ENCODE results near the gene NF2.
"Not testable (repeated sequence)": the region's sequence is repeated elsewhere in the genome, so short reads cannot be mapped to it uniquely, and the experiment has no call there.

The NF2 gene

DNA sequence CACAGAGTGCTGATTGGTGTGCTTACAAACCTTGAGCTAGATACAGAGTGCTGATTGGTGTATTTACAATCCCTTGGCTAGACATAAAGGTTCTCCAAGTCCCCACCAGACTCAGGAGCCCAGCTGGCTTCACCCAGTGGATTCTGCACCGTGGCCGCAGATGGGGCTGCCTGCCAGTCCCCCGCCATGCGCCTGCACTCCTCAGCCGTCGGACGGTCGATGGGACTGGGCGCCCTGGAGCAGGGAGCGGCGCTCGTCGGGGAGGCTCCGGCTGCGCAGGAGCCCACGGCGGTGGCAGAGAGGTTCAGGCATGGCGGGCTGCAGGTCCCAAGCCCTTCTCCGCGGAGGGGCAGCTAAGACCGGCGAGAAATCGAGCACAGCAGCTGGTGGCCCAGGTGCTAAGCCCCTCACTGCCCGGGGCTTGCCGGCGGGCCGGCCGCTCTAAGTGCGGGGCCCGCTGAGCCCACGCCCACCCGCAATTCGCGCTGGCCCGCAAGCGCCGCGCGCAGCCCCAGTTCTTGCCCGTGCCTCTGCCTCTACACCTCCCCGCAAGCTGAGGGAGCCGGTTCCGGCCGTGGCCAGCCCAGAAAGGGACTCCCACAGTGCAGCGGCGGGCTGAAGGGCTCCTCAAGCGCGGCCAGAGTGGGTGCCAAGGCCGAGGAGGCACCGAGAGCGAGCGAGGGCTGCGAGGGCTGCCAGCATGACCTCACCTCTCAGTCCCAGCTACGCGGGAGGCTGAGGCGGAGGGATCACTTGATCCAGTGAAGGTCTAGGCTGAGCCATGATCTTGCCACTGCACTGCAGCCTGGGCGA, 5.4 kb upstream of the NF2 start:
- not testable (repeated sequence) for DNase-seq

DNA sequence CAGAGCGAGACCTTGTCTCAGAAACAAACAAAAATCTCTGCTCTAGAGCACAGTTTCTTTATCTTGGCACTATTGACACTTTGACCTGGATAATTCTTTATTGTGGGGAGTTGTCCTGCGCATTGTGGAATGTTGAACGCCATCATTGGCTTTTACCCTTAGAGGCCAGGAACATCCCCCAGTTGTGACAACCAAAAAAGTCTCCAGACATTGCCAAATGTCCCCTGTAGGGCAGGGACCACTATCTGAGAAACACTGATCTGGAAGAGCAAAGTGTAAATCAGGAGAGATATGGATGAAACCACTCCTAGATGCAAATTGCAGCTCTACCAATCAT, 4.8 kb upstream of the NF2 start:
- no peak for DNase-seq

DNA sequence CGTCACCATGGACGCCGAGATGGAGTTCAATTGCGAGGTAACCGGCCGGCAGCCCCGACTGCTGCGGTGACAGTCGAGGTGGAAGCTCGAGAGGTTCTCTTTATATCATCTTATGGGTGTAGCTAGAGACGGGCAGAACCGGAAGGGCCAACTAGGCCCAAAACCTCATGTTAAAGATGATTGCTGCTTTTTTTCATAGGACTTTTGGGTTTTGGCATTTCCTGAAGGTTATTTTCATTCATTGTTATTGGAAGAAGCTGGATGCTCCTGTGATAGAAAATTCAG, 585 bp downstream of the NF2 start:
- DNase-seq = no peak

DNA sequence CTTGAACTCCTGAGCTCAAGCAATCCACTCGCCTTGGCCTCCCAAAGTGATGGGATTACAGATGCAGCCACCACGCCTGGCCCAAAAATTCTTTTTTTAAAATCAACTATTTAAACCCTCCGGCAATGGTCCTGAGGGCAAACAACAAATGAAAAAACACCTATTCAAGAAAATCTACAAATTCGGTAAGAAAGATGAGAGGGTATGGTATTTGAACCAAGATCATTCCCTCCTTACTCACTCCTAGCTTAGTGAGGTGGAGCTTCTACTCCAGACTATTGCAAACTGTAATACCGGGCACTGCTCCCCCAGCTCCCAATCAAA, 2.1 kb downstream of the NF2 start:
- DNase-seq = no peak

DNA sequence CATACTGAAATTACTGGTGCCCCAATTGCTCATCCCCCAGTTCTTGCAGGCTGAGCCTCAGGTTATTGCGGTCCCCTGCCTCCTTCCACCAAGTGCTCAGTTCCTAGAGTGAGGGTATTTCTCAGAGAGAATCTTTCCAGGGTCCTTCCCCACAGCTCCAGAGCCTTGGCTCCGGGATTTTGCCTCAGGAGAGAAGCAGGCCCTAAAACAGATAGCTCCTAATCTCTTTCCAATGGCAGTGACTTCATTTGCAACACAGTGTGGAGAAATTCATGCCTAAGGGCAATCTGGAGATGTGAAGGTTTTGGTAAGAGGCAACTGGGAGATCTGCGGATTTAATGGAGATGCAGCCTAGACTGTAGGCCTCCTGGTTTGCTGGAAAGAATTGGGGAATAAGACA, 2.9 kb downstream of the NF2 start:
- DNase-seq = no peak

DNA sequence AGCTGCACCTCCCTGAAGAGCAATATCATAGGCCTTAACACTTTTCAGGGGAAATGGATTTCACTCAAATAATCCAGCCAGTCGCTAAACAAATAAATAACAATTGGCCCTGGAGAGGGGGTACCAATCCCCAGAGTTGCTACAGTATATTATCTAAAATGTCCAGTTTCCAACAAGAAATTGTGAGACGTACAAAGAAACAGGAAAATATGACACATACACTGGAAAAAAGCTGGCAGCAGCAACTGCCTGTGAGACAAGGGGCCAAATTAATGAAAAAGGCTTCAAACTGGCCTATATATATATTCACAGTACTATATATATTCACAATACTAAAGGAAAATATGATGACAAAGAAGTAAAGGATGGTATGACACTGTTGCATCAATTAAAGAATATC, 4.0 kb downstream of the NF2 start:
- no peak for DNase-seq

DNA sequence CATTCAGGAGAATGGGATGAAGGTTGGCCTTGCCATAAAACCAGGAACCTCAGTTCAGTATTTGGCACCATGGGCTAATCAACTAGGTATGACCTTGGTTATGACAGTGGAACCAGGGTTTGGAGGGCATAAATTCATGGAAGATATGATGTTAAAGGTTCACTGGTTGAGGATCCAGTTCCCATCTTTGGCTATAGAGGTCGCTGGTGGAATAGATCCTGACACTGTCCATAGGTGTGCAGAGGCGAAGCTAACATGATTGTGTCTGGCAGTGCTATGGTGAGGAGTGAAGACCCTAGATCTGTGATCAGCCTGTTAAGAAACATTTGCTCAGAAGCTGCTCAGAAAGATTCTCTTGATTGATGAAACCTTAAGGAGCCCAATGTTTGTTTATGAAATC, 5.7 kb downstream of the NF2 start:
- DNase-seq = no peak

DNA sequence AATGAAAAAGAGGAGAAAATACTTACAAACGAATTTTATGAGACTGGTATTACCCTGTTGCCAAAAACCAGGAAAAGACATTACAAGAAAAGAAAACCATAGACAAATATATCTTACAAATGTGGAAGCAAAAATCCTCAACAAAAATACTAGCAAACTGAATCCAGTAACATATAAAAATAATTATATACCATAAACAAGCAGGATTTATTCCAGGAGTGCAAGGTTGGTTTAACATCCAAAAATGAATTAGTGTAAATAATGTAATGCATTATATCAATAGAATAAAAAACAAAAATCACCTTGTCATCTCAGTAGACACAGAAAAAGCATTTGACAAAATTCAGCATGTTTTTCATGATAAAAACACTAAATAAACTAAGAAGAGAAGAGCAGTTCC, 7.3 kb downstream of the NF2 start:
- no peak for DNase-seq

DNA sequence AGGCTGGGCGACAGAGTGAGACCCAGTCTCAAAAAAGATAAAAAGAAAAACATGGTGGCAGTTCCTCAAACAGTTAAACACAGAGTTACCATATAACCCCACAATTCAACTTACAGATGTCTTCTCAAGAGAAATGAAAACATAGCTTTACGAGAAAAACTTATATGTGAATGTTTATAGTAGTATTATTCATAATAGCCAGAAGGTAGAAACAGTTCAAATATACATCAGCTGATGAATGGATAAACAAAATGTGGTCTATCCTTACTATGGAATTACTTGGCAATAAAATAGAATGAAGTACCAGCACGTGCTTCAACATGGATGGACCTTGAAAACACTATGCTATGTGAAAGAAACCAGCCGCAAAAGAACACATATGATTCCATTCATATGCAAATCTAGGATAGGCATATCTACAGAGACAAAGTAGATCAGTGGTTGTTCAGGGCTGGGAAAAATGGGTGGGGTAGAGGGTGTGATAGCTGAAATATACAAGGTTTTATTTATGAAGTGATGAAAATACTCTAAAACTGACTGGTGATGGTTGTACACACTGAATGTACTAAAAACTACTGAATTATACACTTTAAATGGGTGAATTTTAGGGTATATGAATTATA, 12.4 kb downstream of the NF2 start:
- DNase-seq = no peak

DNA sequence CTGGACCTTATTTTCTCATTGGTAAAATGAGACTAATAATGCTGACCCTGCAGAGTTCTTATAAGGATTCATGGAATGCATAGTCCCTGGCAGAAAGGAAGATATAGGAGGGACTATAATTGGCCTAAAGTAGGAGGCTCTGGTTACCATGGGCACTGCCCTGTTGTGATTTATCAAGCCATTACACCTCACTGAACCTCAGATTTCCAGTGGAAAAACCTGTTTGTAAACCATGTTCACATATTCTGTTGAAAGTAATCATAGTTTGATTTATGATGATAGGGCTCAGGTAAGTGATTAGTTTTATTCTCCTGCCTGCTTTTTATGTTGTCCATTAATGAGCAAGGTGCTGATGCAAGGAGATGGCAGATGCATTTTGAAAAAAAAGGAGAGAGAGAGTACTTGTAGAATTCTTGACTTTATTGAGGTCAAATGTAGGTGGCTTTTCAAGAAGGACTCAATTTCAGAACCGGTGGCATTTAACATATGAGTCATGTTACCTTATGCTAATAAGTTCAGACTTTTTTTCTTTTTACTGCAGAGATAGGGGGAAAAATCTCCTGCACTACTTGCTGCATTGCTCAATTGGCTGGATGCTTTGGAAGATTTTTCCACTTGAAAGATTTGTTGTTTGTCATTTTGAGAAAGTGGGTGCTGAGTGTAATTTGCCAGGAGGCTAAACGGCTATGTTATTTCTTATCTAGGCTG, 14.6 kb downstream of the NF2 start:
- DNase-seq = no peak

DNA sequence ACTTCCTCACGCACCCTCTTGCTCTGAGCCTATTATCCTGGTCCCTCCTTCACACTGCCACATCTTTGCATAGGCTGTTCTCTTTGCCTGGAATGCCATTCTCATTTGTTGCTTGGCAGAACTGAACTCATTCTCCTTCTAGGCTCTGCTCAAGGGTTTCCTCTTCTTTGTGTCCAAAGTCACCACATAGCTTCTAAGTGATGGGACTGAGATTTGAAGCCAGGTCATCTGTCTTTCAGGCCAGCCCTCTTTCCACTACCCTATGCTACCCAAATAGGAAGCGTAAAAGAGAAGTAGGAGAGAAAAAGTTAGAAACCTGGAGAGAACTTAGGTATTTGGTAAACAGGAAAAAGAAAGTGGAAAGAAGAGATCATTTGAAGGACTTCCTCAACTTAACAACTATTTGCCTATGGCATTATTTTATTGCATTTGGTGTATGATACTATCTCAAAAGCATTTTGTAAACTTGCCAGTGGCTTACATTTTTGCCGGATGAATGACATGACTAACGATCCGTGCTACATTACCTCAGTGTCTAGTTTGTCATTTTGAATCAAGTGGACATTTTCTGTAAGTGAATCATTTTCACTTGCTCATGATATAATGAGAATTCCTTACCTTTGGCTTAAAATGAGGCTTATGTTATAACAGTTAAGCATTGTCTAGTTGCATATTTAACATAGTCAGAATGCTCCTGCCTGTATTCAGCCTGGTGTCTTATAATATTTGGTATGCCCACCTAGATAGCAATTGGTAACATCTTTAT, 18.5 kb downstream of the NF2 start:
- no peak for DNase-seq

DNA sequence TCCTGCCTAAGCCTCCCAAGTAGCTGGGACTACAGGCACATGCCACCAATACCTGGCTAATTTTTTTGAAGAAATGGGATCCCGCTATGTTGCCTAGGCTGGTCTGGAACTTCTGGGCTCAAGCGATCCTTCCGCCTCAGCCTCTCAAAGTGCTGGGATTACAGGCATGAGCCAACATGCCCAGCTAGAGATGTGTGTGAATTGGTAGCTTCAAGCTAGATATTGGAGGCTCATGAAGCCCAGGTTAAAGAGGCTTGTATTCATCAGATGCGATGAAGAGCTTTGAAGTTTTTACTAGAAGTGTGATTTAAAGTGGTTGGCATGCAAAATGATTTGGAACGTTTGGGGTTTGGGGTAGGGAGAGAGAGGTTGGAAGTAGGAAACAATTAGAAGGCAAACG, 19.6 kb downstream of the NF2 start:
- DNase-seq = no peak

DNA sequence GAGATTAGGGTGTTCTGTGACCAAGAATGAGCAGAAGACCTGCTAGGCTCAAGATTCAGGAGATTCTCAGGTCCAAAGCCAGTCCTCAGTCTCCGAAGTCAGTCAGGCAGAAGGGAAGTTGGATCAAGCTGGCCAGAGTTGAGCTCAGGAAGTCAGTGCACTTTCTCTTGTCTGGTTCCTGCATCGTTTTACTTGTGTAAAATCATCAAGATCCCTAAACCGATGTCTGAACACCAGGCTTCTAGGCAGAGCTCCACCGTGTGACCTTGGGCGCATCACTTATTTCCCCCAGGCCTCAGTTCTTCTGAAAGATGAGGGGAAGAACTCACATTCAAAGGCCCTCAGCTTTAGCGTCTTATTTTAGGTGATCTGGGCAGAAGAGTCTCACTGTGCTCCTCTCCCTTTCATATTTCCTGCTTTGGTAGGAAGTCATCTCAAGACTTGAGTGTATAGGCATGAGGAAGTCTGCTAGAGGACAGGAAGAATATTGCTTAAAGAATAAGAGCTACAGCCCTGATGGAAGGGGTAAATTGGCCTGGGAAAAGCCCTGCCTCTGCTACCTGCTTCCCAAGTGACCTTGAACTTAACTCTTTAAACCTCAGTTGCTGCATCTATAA, 20.2 kb downstream of the NF2 start:
- no peak for DNase-seq

DNA sequence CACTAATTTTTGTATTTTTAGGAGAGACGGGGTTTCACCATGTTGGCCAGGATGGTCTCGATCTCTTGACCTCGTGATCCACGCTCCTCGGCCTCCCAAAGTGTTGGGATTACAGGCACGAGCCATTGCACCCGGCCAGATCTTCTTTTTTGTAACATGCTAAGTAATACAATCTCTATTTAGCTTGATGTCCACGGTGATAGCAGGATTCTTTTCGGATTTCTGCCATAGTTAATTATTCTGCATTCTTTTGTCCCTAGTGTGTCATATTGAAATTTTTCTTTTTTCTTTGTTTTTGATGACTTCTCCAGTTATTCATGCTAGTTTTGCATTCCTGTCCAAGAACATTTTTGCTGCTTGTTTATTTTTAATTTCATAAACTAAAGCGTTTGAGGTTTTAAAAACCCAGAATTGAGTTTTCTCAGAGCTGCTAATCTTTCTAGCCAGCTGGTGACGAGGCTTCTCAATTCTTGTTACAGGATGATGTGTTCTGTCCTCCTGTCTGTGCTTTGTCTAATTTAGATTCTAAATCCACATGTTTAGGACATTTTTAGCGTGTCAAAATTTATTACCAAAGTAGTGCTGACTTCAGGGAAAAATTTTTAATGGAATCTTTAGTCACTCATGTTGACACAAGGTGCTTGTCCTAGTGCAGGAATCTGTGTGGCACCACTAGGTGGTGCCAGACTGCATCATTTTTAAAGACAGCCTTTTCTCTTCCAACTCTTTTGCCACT, 21.8 kb downstream of the NF2 start:
- DNase-seq = peak in 1 of 2 donors; percentile 19

DNA sequence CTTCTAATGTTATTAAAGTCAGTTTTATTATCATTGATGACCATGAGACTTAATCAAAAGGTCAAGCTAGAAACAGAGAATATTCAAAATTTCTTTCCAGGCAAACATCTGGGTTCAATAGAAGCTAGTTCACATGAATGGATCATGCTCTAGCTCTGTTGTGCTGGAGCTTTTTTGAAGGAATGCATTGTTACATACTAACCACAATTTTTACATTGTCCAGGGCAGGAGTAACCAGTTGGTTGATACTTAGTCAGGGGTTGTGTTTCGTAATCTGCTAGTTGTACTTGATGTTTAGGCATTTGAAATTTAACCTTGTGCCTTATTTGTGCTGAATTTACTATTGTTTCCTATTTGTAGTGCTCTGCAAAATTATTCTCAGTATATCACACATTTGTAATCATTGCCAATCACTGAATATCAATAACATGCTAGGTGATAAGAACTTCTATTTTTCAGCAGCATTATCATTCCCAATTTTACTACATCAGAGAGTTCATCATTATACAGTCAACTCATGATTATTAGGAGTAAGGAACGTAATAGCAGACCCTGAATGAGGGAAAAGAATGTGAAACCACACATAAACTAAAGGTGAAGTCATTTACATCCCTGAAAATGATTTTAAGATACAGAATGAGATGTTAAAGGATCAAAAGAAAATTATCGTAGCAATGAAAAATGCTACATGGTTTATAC, 23.2 kb downstream of the NF2 start:
- DNase-seq = no peak

DNA sequence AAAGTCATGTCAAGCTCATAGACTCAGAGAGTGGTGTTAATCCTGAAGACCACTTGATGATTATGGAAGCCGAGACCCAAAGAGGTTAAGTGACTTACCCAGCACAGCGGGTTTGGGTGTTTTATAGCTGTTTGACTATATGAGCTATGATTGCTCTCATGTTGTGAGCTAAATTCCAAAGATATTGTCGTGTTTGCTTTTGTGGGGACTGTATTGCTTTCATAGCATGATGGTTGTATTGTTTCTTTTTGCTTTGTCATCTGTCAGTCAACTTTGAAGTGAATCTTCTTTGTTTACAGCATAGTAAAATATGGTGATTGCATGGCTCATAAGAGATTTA, 23.7 kb downstream of the NF2 start:
- DNase-seq = no peak

DNA sequence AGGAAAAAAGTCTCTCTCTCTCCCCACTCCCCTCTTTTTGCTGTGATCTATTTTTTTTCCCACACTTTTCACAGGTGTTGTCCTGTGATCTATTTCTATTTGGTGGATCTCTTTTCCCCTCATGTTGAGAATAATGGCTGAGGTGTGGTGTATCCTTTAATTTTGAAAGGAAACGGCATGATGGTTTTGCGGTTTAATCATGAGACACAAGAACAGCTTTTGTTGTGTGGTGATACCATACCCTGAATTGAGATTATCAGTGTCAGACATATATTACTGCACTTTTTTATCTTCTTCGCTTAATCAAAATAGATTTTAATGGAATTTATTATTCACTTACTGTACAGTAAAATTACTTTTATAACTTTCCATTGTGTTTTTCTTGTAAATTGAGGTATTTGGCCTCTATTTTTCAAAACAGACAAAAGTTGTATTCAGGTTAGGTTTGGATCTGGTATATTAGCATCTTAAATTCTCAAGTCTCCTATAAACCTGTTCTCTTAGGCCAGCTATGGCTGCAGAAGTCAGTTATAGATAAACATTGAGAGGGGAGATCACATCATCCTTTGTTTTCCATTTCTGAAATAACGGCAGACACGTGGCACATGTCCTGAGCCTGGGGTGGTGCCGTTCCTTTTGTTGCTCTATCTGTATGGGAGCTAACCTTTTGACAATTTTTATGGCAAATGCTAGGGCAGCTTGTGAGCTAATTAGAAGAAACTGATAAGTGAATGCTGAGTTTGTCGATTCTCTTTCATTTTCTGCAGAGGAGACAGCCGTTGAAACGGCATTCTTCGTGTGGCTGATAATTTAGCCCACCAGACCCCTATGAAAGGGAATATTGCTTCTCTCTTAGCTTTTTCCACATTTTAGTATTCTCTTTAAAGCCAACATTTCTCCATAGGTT, 25.8 kb downstream of the NF2 start:
- DNase-seq = no peak

DNA sequence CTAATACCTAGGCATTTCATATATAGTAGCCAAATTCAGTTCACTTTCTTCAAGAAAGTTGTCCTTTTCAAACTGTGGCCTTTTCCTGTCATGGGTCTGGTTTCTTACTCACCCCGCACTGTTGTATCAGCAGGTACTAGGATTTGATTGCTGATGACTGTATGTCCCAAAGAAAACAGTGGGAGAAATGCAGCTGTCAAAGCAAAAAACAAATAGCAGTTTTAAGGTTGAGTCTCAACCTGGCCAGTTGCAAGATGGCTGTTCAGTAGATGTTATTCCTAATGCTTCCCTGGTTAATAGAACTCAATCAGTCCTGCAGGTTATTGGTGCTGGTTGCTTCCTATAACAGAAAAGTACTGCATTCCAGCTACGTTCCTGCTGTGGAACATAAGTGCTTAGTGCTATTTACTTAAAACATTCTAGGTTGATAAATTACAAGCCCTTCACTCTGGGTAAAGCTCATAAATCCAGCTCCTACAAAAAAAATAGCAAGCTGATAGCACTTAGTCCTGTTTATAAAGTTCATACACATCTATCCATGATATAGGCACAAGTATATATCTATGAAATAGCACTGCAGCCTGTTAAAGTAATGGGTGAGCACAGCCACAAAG, 26.6 kb downstream of the NF2 start:
- DNase-seq = no peak

DNA sequence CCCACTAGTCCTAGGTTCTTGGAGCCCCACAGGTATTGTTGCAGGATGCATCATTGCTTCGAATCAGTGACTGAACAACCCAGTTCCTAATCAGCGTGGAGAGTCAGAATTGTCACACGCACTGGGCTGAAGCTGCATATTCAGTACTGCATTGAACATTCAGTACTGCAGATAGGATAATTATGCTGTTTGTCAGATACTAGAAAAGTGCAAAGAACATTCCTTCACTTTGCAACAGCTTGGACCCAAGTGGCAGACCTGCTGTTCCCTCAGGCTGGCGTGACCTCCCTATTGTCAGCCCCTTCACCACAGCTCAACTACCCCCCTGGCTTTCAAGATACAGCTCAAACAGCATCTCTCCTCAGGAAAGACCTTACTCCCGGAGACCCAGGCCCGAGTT, 27.6 kb downstream of the NF2 start:
- no peak for DNase-seq

DNA sequence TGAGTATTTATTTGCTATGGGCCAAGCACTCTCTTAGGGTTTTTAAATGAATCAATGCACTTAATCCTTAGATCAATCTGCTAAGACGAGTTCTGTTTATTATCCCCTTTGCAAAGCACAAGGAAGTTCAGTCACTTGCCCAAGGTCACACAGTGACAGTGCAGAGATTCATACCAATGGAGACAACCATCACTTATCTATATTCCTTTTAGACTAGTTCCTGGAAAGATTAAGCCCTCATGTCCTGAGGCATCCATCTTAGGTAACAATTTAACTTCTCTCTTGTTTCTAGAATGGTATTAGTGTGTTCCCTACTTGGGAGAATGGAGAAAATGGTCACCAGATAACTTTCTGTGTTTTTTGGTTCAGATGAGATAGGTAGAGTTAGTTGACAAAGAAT, 28.3 kb downstream of the NF2 start:
- DNase-seq = no peak

DNA sequence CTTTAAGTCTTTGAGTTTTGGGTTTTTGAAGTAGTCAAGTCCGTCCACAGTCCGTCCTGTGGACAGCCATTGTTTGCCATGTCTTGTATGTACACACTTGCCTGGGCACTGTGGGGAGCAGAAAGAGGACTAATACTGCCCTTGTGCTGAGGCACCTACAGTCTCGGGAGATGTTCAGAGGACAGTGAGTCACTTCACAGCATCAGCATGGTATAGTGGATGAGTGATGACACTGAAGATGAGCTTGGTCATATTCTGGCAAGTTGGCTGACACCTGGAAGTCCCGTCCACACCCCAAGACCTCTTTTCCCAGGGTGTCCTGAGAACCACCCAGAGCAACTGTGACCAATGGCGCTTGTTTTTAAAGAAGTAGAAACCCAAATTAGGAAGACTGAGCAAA, 29.2 kb downstream of the NF2 start:
- DNase-seq = no peak

Measured in stimulated activated CD4-positive, alpha-beta T cell treated with anti-CD3 and anti-CD28 coated beads, Interleukin-2, amount 100 ng/mL, for 48 hours (primary cell).